Activated CD4-positive, alpha-beta T cell treated with anti-CD3 and anti-CD28 coated beads for 4 hours (primary cell): ENCODE results near the gene PDLIM5.

ENCODE experiments used
- DNase-seq, 2 donors: peaks; one replicate each; pipeline ENCODE4 v3.0.0-alpha.2; 2020

The PDLIM5 gene

GRCh38 chr4:94566420-94566819, 114.7 kb downstream of the PDLIM5 start:
- no peak for DNase-seq

- no peak for DNase-seq
Observed at GRCh38 chr4:94567811-94568210, 116.1 kb downstream of the PDLIM5 start.

GRCh38 chr4:94570558-94570957, 118.8 kb downstream of the PDLIM5 start:
- no peak for DNase-seq

- DNase-seq = no peak
Observed at GRCh38 chr4:94571298-94571697, 119.6 kb downstream of the PDLIM5 start.

DNA sequence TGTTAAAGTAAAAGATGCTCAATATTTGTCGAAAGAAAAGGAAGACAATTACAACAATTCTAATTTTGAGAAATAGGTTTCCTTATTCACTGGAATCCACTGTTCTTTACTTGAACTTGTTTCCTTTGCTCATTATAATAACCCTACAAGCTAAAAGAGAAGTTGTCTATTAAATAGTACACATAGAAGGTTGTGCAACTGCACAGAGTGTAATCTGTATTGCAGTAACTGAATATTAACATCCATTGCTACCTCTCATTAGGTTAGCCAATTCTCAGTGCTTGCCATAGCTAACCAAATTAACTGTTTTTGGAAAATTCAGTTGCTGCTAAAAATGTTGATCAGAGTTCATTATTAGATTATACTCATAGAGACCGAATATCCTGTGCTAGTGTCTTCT, 120.0 kb downstream of the PDLIM5 start:
- no peak for DNase-seq

- no peak for DNase-seq
Observed at GRCh38 chr4:94574050-94574449, 122.3 kb downstream of the PDLIM5 start.

DNA sequence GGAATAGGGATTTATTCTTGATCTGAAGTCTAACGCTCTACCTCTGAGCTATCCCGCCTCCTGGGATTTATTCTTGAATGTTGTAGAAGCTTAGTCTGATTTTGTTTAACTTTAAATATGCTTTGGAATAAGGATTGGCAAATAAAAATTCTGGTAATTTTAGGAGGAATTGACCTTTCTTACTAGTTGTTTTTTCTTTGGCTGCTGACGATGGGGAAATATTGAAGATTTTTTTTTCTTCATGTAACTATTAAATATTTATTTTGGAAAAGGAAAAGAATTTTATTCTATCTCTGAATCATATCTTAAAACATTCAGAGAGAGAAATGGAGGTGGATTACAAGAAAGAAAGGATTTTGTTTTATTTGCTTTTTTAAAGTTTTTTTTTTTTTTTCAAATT, 122.9 kb downstream of the PDLIM5 start:
- no peak for DNase-seq

- no peak for DNase-seq
Observed at GRCh38 chr4:94575652-94576051, 123.9 kb downstream of the PDLIM5 start.

GRCh38 chr4:94576210-94576609, 124.5 kb downstream of the PDLIM5 start:
- no peak for DNase-seq

GRCh38 chr4:94577136-94577535, 125.4 kb downstream of the PDLIM5 start:
- no peak for DNase-seq

DNA sequence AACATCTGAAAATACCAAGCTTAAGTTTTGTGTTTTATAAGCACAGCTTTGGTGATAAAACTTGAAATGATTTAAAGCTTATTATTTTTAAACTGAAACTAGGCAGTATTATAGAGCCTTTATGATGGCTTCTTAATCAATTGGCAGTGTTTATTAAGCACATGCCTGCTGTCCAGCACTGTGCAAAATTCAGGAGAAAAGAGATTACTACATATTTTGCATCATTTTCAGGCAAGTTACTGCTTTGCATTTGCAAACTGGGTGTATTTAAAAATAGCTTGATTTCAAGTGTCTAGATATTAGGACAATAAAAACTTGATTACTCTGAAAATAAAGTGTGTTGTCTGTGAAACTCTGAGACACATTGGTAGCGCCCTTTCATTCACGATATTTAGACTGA, 126.5 kb downstream of the PDLIM5 start:
- no peak for DNase-seq

- no peak for DNase-seq
Observed at GRCh38 chr4:94581766-94582165, 130.0 kb downstream of the PDLIM5 start.

- DNase-seq = no peak
Observed at GRCh38 chr4:94582517-94582916, 130.8 kb downstream of the PDLIM5 start.

GRCh38 chr4:94583914-94584641, 132.3 kb downstream of the PDLIM5 start:
- DNase-seq = no peak

GRCh38 chr4:94588896-94589693, 137.4 kb downstream of the PDLIM5 start:
- no peak for DNase-seq

DNA sequence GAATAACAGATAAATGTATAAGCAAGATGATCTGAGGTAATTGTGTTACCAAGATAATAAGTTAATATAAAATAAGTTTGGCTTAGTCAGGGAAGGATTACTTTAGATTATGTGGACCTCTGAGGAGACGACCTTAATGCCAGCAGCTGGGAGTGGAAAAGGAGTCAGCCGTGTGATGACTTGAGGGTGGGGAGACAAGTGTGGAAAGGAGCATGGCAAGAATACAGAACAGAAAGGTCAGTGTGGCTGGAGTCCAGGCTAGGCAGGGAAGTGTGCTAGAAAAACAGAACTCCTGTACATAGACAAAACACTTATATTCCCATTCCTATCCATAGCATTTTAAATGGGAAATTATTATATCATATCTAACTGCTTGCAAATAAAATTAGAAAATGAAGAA, 138.8 kb downstream of the PDLIM5 start:
- no peak for DNase-seq

DNA sequence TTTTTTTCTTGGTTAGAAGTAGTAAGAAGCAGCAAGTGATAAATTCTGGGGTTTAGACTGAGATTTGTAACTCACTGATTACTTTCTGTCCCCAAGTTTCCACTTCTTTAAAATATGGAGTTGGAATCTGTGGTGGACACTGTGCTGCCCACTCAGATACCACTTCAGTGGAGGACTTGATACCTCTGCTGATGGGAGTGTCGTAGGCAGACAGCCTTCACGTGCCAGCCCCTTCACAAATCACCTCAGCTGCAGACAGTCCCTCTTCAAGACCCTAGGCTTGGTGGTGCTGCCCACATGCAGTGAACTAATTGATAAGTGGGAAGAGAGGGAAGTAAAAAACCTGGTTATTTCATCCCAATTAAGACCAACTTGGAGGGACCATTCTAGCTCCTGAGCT, 139.5 kb downstream of the PDLIM5 start:
- DNase-seq = no peak

DNA sequence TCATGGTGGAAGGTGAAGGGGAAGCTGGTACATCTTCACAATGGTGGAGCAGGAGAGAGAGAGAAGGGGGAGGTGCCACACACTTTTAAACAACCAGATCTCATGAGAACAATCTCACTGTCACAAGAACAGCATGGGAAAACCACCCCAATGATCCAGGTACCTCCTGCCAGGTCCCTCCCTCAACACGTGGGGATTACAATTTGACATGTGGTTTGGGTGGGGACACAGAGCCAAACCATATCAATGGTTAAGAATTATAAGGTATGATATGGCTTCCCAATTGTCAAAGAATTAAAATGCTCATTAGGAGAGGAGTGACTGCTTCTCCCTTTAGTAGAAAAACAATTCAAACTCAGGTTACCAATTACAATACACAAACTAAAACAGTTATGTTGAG, 143.3 kb downstream of the PDLIM5 start:
- DNase-seq = no peak

GRCh38 chr4:94595880-94596483, 144.2 kb downstream of the PDLIM5 start:
- DNase-seq = no peak

- no peak for DNase-seq
Observed at GRCh38 chr4:94598758-94599157, 147.0 kb downstream of the PDLIM5 start.

DNA sequence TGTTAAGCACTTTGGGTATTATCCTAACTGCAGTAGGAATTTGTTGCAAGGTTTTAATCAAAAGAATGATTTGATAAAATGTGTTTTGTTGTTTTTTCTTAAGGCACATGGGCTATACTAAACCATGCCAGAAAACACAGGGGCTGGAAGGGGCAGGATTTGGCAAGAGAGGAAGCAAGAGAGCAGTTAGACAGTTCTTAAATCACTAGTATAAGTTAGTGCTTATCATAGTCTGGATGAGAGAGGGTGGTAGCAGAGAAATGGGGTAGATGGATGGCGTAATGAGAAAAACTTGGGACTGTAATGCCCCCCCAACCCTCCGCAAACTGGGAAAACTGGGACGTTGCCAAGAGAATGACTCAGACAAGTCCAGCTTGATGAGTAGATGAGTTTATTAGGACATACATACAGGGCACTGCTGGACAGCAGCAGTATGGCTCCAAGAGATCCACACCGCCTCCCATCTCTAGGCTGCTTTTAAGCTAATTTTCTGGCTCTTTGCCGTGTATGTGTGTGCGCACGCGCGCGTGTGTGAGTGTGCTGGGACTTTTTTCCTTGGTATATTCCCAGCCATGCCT, 151.5 kb downstream of the PDLIM5 start:
- DNase-seq = no peak

DNA sequence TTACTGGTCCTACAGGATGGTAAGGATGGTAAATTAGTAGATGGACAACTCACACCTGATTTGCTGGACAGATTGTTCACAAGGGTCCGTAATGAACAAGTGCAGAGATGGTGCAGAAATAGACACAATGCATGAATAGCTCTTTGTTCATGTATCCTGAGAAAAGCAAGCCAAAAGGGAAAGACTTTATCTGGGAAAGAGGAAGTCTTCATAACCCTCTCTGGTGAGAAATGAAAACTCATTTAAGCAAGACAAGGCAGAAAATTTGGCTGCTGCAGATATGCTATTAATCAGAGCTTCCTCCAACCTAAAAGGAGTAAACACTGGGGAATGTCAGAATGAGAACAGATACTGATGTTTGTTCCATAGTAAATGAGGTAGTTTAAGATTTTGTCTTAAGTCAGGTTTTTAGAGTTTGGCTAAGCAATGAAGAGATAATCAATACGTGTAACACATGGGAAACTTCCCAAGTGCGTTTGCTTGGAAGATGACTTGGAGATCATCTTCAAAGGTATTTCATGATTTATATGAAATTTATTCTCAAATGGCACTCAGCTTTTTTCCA, 153.6 kb downstream of the PDLIM5 start:
- DNase-seq = no peak

DNA sequence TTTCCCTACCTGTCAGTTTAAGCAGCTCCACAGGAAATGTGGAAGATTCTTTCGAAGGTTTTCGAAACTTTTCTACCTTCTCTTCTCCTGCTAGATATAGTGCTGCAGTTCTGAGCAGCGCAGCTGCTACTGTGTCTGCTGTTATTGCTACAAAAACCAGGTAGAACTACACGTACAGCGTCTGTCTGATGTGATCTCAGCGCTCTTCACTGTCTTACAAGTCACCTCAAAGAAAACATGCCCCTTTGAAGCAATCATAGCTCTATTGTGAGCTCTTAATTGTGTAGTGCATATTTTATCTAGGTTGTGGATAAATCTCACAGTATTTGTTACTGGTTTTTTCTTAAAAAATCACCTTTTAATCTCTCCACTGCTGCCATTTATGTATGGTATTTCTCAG, 158.4 kb downstream of the PDLIM5 start:
- no peak for DNase-seq
